Activated CD8-positive, alpha-beta memory T cell treated with anti-CD3 and anti-CD28 coated beads, Interleukin-2, amount 50 U/mL, for 48 hours (primary cell): ENCODE data around the gene SS18.

Experiments used
- DNase-seq: peaks from one replicate; pipeline ENCODE4 v3.0.0-alpha.2; 2020

The SS18 gene

GRCh38 chr18:26071020-26071419 lies 19.4 kb downstream of the SS18 start:
- DNase-seq, result no peak

GRCh38 chr18:26059357-26059756 lies 31.1 kb downstream of the SS18 start:
- DNase-seq, result no peak

GRCh38 chr18:26057344-26057773 lies 33.1 kb downstream of the SS18 start:
- DNase-seq, result no peak

- no peak for DNase-seq
These were observed 34.1 kb downstream of the SS18 start for GRCh38 chr18:26056291-26056690.

DNA sequence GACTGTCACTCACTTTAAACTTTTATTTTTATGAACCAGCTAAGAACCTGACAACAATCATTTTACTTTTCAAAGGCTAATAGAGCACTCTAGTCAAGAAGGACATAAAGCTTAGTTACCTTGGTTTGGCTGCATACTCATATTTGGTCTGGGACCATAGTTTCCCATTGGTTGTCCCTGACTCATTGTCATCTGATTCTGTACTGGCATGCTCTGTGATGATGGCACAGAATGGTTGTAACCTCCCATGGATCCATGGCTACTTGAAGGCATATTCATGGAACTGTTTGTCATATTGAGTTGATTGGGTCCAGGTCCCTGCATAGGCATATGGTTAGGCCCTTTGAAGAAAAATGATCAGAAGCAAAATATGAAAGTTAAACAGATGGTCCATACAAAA lies 37.9 kb downstream of the SS18 start:
- no peak for DNase-seq

DNA sequence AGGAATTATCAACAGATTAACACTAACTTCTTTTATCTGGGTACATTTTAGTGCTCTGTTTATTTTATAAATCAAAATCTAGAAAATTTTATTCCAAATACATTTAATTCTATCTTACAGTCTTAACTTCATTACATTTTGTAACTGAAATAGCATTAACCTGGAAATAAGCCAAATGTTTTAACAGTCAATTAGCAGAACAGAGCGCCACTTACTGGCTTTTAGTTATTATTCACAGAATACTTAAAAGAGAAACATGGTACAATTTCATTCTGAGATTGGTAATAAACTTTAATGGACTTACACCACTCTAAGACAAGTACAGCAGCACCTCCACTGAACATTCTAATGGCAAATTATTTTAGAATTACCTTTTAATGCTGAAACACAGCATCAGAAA lies 38.6 kb downstream of the SS18 start:
- DNase-seq, result no peak

GRCh38 chr18:26046419-26047077 lies 43.9 kb downstream of the SS18 start:
- no peak for DNase-seq

DNA sequence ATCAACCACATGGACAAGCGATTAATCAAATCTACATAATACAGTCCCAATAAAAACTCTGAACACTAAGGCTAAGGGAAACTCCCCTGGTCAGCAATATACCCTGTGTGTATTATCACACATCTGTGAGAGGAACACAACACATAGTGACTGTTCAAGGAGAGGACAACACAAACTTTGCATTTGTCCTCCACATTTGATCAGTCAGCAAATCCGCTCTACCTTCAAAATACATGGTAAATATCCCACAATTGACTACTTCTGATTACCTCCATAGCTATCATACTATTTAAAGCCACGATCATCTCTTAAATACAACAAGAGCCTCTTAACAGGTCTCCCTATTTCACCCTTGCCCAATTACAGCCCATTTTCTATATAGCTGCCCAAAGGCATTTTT lies 45.6 kb downstream of the SS18 start:
- no peak for DNase-seq

GRCh38 chr18:26040051-26040656 lies 50.3 kb downstream of the SS18 start:
- DNase-seq, result no peak

DNA sequence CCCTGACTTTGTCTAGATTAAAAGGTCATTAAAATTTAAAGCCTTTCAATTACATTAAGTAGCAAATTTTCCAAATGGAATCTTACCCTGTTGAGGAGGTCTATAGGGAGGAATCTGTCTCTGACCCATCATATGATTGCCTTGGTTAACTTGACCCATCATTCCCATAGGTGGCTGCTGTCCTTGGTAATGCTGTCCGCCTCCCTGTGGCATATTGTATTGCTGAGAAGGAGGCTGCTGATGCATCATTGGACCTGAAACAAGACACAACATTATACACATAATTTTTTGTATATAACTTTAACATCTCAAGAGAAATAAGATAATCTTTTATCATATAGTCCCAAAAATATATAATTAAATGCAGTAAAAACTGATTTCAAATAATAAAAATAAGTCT lies 51.2 kb downstream of the SS18 start:
- no peak for DNase-seq

DNA sequence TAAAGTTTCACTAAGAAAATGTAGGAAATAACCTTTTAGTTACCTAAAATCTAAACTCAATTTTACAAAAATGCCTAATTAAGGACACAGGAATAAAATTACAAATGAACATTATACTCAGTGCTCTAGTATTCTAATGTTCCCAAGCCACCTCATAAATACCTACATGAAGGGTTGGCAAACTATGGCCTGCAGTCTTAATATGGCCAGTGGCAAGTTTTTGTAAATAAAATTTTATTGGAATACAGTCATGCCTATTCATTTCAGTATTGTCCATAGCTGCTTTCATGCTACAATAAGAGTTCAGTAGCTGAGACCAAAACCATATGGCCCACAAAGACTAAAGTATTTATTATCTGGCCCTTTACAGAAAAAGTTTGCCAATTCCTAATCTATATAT lies 53.8 kb downstream of the SS18 start:
- DNase-seq, result no peak

DNA sequence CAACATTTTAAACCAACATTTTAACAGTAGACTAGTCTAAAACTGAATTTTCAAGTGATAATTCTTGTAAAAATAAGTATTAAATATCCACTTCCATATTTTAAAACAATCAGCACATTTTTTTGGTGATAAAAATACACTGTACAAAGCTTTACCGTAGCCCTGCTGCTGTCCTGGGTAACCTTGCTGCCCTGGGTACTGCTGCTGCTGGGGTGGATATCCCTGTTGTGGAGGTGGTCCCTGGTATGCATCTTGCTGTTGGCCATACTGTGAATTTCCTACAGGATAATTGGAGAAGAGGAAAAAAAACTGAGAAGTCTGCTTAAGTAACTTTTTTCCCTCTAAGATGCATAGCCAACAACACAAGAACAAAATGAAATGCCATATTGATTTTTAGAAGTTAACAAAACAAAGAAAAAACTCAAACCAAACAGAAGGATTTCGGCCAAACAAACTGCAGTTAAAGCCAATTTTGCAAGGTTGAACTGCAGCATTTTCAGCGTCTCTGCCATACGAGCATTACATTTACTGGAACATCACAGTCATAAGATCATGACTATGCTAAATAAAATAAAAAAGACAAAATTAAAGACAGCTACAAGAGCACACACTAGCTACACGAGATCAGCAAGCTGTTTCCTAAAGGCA lies 55.4 kb downstream of the SS18 start:
- no peak for DNase-seq

GRCh38 chr18:26022585-26022984 lies 67.8 kb downstream of the SS18 start:
- no peak for DNase-seq

GRCh38 chr18:26021061-26021754 lies 69.2 kb downstream of the SS18 start:
- no peak for DNase-seq

DNA sequence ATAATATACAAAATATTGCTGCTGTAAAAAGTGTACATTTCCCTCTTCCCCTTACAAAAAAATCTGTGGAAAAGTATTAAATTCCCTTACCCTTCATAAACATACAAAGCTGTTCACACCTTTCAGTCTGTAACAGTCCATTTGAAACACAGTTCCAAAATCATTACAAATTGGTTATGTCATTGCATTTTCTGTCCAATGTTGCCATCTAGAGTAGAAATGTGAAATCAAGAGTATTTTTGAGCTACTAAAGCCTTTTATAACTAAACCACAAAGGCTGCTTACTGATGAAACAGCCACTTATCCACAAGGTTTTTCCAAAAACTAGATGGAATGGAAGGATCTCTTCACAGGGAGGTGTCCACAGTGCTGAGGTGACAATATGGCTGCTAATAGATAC lies 72.5 kb downstream of the SS18 start:
- DNase-seq, result no peak

DNA sequence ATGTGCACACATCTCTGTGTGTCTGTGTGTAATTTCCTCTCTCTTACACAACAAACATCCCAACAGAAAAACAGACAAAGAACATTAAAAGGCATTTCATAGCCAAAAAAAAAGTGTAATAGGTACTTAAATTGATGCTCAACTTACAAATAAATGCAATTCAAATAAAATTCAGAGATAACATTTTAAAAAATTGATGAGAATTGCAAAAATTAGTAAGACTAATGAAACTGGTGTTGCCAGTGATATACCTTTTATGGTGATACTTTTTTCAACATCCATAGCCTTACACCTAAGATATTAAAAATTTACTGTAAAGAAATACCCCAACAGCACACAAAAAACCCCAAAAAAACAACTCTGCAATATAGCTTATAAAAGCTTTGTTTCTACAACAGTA lies 76.0 kb downstream of the SS18 start:
- DNase-seq, result no peak

GRCh38 chr18:26008619-26009018 lies 81.8 kb downstream of the SS18 start:
- no peak for DNase-seq

DNA sequence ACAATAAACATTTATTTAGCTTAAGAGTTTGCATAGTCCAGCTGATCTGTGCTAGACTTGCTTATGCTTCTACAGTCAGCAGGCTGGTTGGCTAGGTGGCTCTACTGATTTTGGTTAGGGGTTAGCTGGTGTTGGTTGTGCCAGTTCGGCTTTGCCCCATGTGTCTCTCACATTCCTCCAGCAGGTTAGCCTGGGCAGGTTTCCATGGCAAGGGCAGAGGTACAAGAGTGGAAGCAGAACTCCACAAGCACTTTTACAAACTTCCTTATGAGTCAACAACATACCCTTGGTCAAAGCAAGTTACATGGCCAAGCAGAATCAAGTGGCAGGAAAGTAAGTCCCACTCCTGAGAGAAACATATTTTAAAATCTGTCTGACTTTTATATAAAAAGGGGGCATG lies 82.3 kb downstream of the SS18 start:
- no peak for DNase-seq

GRCh38 chr18:26005950-26006349 lies 84.5 kb downstream of the SS18 start:
- DNase-seq, result no peak

GRCh38 chr18:26004832-26005231 lies 85.6 kb downstream of the SS18 start:
- no peak for DNase-seq

DNA sequence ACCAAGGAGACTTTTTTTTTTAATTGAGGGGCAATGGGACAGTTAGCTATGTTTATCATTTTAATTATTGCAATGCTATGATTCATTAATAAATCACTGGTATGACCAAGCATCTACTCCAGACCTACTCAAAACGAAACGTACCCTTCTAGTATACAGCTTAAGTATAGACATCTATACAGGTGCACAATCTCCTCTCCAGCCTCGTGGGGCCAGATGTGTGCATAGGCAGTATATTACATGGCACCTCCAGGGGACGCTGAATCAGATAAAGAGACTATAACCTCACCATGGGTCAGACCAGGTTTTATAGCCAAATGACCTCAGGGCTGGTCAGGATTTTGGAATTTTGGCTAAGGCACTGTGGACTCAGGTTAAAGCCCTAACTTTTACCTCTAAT lies 86.6 kb downstream of the SS18 start:
- no peak for DNase-seq

GRCh38 chr18:26003356-26003755 lies 87.1 kb downstream of the SS18 start:
- DNase-seq, result no peak

DNA sequence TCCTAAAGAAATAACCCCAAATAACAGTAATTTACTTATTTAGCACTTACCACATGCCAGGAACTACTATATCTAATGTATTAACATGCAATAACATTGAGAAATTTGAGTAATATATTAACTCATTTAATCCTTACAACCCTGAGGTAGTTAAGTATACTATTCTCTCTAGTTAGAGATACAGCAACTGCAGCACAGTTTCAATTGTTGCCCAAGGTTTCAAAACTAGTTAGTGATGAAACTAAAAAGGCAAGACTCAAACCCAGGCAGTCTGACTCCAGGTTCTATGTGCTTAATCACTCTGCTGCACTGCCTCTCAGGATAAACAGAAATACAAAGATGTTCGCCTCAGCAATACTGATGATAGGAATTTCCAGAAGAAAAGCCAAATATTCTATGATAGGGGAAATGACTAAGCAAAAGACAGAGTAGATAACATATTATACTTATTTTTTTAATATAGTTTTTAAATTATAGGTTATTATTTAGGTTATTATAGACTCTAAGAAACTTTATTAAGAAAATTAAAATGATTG lies 88.0 kb downstream of the SS18 start:
- no peak for DNase-seq

- no peak for DNase-seq
These were observed 92.0 kb downstream of the SS18 start for GRCh38 chr18:25998461-25998860.
